Left ventricle myocardium inferior (tissue), 1 donor: Measurements from ENCODE around the gene CPNE6. TPM values are rescaled to one million over a fixed set of nuclear protein-coding genes. Genes with fewer than 3 reads are reported as not detected.

ENCODE experiments used
- DNase-seq: peaks from one replicate; pipeline ENCODE4 v3.0.0-alpha.2; 2020
- H3K27ac ChIP-seq: fragments of 200-600 bp; replicated peaks from 2 replicates; pipeline ENCODE4 v1.8.0; 2021
- H3K27me3 ChIP-seq: fragments of 200-600 bp; 2 replicates; pipeline ENCODE4 v1.8.0; 2021; ENCODE audit warnings: low read depth
- H3K36me3 ChIP-seq: fragments of 200-600 bp; 2 replicates; pipeline ENCODE4 v1.8.0; 2021
- H3K4me1 ChIP-seq: fragments of 200-600 bp; 2 replicates; pipeline ENCODE4 v1.8.0; 2021
- H3K4me3 ChIP-seq: fragments of 200-600 bp; 2 replicates; pipeline ENCODE4 v1.8.0; 2021; ENCODE audit warnings: mild to moderate bottlenecking, moderate library complexity
- H3K9me3 ChIP-seq: fragments of 200-600 bp; replicated peaks from 2 replicates; pipeline ENCODE4 v1.8.0; 2021
- intact Hi-C: fragments of 100-400 bp; cut with micrococcal nuclease; formaldehyde crosslinking; loops from one replicate; pipeline ENCODE4 v1.11.0; 2022
- total RNA-seq: library from RNA; stranded (reverse); fragmentation: NEBNext Ultra II Directional; extraction: Animal tissue kit (Norgen Biotek cat#: 25700); gene quantifications from one replicate; pipeline ENCODE4 v1.2.1, GENCODE V29; 2021
- TF ChIP-seq, protein P1 (sequence below): fragments of 200-600 bp; IDR thresholded peaks from 2 replicates; pipeline ENCODE4 v1.8.0; 2021; ENCODE audit warnings: antibody characterized with exemption, mild to moderate bottlenecking, borderline replicate concordance
- donor health status: DM: no; HTN: yes; CAD: no; lungs with severe emphysema.

Gene CPNE6
- total RNA-seq, 1 donor from 2014 or later = not detected

DNA sequence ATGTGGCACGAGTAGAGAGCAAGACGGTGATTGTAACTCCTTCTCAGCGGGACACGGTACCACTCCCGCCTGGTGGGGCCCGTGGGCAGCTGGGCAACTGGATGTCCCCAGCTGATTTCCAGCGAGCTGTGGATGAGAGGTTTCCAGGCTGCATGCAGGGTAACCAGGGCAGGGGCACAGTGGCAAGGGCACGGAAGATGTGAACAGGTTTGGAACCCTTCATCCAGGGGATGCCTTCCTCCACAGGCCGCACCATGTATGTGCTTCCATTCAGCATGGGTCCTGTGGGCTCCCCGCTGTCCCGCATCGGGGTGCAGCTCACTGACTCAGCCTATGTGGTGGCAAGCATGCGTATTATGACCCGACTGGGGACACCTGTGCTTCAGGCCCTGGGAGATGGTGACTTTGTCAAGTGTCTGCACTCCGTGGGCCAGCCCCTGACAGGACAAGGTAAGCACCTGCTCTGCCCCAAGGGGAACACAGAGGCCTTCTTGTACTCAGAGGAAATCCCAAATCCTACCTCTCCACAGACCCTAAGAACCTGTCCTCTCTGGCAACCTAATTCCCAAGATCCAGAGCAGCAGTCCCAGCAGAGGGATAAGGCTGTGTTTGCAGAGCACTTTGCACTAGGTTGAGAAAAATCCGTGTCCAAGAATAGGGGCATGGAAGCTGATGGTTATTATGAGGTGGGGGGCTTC lies 27.0 kb downstream of the CPNE6 start:
- Histone ChIP-seq H3K4me1 (peaks cover 24% of the 10 kb centered on the region), H3K27ac (no peak overlapping the region), H3K27me3 (no peaks in the 10 kb centered on the region), H3K4me3 (no peak overlapping the region), H3K36me3 (peaks cover 3% of the 10 kb centered on the region), H3K9me3 (no peaks in the 10 kb centered on the region)
- TF ChIP-seq, protein P1, sequence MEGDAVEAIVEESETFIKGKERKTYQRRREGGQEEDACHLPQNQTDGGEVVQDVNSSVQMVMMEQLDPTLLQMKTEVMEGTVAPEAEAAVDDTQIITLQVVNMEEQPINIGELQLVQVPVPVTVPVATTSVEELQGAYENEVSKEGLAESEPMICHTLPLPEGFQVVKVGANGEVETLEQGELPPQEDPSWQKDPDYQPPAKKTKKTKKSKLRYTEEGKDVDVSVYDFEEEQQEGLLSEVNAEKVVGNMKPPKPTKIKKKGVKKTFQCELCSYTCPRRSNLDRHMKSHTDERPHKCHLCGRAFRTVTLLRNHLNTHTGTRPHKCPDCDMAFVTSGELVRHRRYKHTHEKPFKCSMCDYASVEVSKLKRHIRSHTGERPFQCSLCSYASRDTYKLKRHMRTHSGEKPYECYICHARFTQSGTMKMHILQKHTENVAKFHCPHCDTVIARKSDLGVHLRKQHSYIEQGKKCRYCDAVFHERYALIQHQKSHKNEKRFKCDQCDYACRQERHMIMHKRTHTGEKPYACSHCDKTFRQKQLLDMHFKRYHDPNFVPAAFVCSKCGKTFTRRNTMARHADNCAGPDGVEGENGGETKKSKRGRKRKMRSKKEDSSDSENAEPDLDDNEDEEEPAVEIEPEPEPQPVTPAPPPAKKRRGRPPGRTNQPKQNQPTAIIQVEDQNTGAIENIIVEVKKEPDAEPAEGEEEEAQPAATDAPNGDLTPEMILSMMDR = no peak
- intact Hi-C loops = no loop called here
- DNase-seq = no peak

DNA sequence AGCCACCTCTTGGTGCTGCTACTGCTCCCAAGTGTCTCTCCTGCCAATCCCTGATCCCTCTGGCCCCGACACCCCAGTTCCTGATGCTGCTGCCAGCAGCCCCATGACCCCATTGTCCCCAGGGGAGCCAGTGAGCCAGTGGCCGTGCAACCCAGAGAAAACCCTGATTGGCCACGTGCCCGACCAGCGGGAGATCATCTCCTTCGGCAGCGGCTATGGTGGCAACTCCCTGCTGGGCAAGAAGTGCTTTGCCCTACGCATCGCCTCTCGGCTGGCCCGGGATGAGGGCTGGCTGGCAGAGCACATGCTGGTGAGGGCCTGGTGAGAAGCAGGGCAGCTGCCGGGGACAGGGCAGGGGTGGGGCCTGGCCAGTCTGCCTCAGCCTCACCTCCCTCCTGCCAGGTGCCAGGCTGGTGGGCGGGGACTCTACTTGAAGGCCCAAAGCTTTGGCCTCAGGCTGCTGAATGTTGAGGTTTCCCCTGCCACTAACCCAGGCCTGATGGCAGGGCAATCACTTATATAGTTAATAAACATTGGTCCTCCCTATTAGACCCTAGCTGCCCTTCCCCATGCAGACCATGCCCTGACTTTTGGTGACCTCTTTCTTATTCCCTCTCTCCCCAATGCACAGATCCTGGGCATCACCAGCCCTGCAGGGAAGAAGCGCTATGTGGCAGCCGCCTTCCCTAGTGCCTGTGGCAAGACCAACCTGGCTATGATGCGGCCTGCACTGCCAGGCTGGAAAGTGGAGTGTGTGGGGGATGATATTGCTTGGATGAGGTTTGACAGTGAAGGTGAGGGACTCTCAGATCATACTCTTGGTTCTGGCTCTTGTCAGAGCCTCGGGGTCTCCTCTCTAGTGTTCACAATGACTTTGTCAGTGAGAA lies 27.8 kb downstream of the CPNE6 start:
- no peak overlapping the region for H3K4me3 ChIP-seq
- no peak overlapping the region for H3K27ac ChIP-seq
- TF ChIP-seq, protein P1 = no peak
- H3K4me1 ChIP-seq = peaks cover 16% of the 10 kb centered on the region
- H3K36me3 ChIP-seq = peaks cover 3% of the 10 kb centered on the region
- intact Hi-C loops = no loop called here
- DNase-seq = no peak
- H3K27me3 ChIP-seq = no peaks in the 10 kb centered on the region
- H3K9me3 ChIP-seq = no peaks in the 10 kb centered on the region

DNA sequence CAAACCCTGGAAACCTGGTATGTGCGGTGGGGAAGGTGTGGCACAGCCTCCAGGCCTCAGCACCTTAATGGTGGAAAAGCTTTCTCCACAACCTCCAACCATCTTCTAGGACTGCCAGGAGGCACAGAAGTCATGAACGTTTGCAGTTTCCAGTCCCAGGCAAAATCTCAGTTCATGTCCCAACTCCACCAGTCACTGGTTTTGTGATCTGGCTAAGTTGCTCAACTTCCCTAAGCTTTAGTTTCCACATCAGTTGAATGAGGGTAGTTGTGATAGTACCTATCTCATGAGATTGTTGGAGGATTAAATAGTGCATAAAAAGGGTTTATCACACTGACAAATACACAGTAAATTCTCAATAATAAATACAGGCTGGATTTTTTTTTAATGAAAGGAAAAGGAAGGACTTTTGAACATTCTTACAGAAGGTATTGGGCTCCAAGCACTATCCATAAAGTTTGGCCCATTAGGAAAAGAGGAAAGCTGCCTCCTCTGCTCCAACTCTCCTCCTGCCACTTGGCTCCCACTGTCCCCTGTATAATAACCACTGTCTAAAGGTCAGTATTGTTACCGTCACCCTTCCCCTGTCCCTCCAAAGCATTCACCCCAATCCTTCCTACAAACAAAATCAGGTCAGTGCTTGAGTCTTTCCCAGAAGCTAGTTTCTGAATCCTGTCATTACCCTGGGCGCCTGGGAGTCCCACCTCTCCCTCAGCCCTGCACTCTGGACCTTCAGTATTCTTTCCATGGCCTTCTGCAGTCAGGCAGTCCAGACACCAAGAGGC lies 29.0 kb downstream of the CPNE6 start:
- H3K36me3 ChIP-seq = peaks cover 3% of the 10 kb centered on the region
- no peaks in the 10 kb centered on the region for H3K9me3 ChIP-seq
- no peak overlapping the region for H3K4me3 ChIP-seq
- intact Hi-C loops = no loop called here
- peaks cover 4% of the 10 kb centered on the region for H3K4me1 ChIP-seq
- no peak for DNase-seq
- TF ChIP-seq, protein P1 = no peak
- H3K27ac ChIP-seq = no peak overlapping the region
- H3K27me3 ChIP-seq = no peaks in the 10 kb centered on the region

DNA sequence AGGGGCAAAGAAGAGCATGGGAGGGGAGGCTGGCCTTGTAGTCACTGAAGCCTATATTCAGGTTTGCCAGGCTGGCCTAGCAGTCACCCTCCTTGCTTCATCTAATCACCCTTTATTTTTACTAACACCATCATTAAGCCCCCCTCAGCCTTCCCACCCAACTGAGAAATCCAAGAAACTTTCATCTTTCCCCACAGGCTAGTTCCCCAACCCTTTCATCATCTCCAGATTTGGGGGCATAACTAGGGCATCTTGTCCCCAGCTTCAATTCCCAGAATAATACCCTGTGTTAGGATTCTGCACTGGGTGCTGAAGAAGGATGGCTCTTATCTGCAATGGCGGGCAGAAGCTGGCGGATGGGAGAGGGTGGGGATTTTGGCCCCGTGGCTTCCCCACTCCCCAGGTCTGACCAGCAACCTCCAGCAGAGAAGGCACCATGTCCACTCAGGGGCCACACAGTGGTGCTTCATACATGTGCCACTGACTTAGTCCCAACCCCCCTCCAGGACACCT lies 29.7 kb downstream of the CPNE6 start:
- Histone ChIP-seq H3K9me3 (no peaks in the 10 kb centered on the region), H3K27me3 (no peaks in the 10 kb centered on the region), H3K27ac (no peak overlapping the region), H3K36me3 (peaks cover 3% of the 10 kb centered on the region), H3K4me1 (no peaks in the 10 kb centered on the region), H3K4me3 (no peak overlapping the region)
- TF ChIP-seq, protein P1 = no peak
- intact Hi-C loops = no loop called here
- no peak for DNase-seq

- no peak overlapping the region for H3K27ac ChIP-seq
- no peaks in the 10 kb centered on the region for H3K4me1 ChIP-seq
- DNase-seq = no peak
- no peaks in the 10 kb centered on the region for H3K27me3 ChIP-seq
- TF ChIP-seq, protein P1 = no peak
- intact Hi-C loops = no loop called here
- H3K4me3 ChIP-seq = no peak overlapping the region
- peaks cover 3% of the 10 kb centered on the region for H3K36me3 ChIP-seq
- H3K9me3 ChIP-seq = no peaks in the 10 kb centered on the region
These were observed 31.1 kb downstream of the CPNE6 start for GRCh38 chr14:24102357-24103048.
